Activated CD8-positive, alpha-beta memory T cell treated with anti-CD3 and anti-CD28 coated beads for 36 hours (primary cell): ENCODE measurements around the gene TTC21A. TPM values are rescaled to one million over a fixed set of nuclear protein-coding genes. Genes with fewer than 3 reads are reported as not detected.
"Not testable (repeated sequence)": the region's sequence is repeated elsewhere in the genome, so short reads cannot be mapped to it uniquely, and the experiment has no call there.

Experiments used
- CTCF ChIA-PET: fragments of 350-600 bp; sonication (Branson Sonifier 250); formaldehyde crosslinking; loops from one replicate; lab custom pipeline; 2021; ENCODE audit warnings: antibody characterized with exemption; lab: Charles Lee
- POLR2A ChIA-PET: fragments of 350-600 bp; sonication (Branson Sonifier 250); formaldehyde crosslinking; loops from one replicate; lab custom pipeline; 2021; ENCODE audit warnings: antibody characterized with exemption; lab: Charles Lee
- total RNA-seq, 2 experiments: library from RNA; stranded (reverse); gene quantifications; one replicate each; pipeline ENCODE4 v1.2.3, GENCODE V29; 2021

The TTC21A gene
- total RNA-seq, 2 experiments from 2014 or later = 1.1 to 1.2 TPM

GRCh38 chr3:39156421-39156820, 48.9 kb downstream of the TTC21A start:
- ChIA-PET CTCF (interaction anchor here (1.2 kb wide), 2 partner anchors 22 to 33 kb away, joined by 3 to 4 read pairs; no protein-coding TSS in a partner anchor), POLR2A (no interaction called here)

GRCh38 chr3:39157359-39157758, 49.9 kb downstream of the TTC21A start:
- POLR2A ChIA-PET = no interaction called here
- CTCF ChIA-PET = interaction anchor here (1.2 kb wide), 1 partner anchor 21 kb away, joined by 3 read pairs; no protein-coding TSS in a partner anchor

DNA sequence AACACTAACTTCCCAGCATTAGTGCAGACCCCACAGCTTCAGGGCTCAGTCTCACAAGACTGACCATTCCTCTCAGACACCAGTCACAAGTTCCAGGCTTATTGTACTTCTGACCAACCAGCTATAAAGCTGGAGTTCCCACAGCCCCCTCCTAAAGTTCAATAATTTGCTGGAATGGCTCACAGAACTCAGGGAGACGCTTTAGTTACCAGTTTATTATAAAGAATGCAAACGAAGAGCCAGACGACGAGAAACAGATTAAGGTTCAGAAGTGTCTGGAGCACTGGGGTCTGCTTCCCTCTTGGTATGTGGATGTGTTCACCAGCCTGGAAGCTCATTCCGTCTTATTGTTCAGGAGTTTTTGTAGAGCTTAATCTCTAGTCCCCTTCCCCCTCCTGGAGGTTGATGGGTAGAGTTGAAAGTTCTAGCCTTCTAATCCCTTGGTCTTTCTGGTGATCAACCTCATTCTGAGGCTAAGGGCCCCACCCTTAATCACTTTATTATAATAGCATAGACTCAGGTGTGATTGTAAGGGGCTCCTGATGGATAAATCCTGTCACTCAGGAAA, 50.8 kb downstream of the TTC21A start:
- POLR2A ChIA-PET = no interaction called here

GRCh38 chr3:39164414-39164813, 56.9 kb downstream of the TTC21A start:
- CTCF ChIA-PET = no interaction called here
- POLR2A ChIA-PET = no interaction called here

More for the DNA sequence above, 50.8 kb downstream of the TTC21A start:
- CTCF ChIA-PET = no interaction called here

DNA sequence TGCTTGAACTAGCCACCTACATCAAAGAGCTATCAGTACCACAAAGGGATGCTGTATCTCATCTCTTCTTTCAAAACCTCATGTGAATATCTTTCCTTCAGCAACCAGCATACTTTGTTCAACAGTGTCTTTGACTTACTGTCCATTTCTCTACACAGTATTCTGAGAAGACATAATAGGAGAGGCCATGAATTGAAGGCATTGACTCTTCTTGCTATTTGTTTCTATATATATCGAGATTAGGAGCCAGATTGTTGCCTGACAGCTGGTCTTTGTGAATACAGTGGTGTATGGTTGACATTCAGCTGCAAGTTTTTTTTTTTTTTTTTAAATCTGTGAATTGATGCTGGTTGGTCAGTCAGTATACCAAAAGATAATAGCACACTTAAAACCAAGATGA, 58.0 kb downstream of the TTC21A start:
- POLR2A ChIA-PET = no interaction called here
- CTCF ChIA-PET = interaction anchor here (2.1 kb wide), 1 partner anchor 123 kb away, joined by 5 read pairs; no protein-coding TSS in a partner anchor

GRCh38 chr3:39166134-39166710, 58.7 kb downstream of the TTC21A start:
- CTCF ChIA-PET = interaction anchor here (2.1 kb wide), 1 partner anchor 122 kb away, joined by 5 read pairs; no protein-coding TSS in a partner anchor
- POLR2A ChIA-PET = no interaction called here

GRCh38 chr3:39166932-39167532, 59.6 kb downstream of the TTC21A start:
- CTCF ChIA-PET = interaction anchor here (2.1 kb wide), 1 partner anchor 121 kb away, joined by 5 read pairs; no protein-coding TSS in a partner anchor
- POLR2A ChIA-PET = no interaction called here

DNA sequence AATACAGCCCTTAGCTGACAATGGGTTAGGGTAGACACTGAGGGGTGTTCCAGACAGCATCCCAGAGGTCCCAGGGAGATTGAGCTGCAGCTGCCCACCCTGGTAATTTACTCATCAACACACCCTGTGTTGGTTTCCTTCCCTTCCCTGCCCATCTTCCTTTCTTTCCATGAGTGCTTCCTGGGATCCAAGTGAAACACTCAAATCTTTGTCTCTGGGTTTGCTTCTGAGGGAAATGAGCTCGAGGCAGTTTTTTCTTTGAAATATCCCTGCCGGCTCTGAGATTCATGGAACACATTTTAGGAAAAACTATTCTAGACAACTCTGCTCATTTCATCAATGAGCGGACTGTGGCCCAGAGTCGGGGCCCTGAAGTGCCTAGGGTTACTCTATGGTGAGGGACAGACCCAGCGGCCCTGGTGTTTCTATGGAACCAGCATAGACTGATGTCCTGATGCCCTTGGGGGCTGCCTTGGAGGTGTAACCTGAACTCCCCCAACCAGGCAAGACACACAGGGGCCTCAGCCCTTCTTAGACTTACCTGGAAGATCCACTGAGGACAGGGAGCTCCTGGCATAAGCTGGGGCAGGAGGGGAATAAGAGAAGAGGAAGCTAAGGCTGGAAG, 60.8 kb downstream of the TTC21A start:
- POLR2A ChIA-PET = no interaction called here
- CTCF ChIA-PET = no interaction called here

GRCh38 chr3:39169712-39170111, 62.2 kb downstream of the TTC21A start:
- ChIA-PET CTCF (interaction anchor here (0.7 kb wide), 1 partner anchor 20 kb away, joined by 4 read pairs; no protein-coding TSS in a partner anchor), POLR2A (interaction anchor here (0.6 to 0.7 kb wide), 2 partner anchors 66 to 110 kb away, joined by 5 to 6 read pairs; no protein-coding TSS in a partner anchor)

GRCh38 chr3:39170461-39170860, 63.0 kb downstream of the TTC21A start:
- ChIA-PET POLR2A (no interaction called here), CTCF (interaction anchor here (0.7 kb wide), 1 partner anchor 19 kb away, joined by 4 read pairs; no protein-coding TSS in a partner anchor)

DNA sequence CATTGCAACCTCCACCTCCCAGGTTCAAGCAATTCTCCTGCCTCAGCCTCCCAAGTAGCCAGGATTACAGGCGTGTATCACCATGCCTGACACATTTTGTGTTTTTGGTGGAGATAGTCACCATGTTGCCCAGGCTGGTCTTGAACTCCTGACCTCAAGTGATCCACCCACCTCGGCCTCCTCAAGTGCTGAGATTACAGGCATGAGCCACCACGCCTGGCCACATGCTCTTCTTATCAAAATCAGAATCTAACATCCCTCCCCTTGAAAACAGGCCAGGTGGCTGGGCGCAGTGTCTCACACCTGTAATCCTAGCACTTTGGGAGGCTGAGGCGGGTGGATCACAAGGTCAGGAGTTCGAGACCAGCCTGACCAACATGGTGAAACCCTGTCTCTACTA, 63.4 kb downstream of the TTC21A start:
- POLR2A ChIA-PET = not testable (repeated sequence)
- CTCF ChIA-PET = interaction anchor here (1.9 kb wide), 1 partner anchor 117 kb away, joined by 7 read pairs; no protein-coding TSS in a partner anchor

DNA sequence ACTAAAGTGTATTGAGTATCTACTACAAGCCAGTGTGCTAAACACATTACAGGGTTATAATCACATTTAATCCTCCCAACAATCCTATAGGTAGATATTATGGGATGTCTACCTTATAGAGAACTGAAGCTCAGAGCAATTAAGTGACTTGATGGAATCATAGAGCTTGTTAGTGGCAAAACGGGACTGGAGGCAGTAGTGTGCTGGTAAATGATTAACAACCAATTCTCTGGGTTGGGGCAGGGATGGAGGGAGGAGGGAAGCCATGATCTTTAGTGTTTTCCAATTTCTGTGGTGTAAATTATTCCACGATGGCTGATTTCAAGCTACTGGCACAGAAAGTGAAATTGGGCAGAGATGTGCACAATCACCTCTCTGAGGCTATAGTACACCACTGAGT, 64.4 kb downstream of the TTC21A start:
- CTCF ChIA-PET = interaction anchor here (1.5 to 1.9 kb wide), 2 partner anchors 116 to 120 kb away, joined by 6 to 7 read pairs; no protein-coding TSS in a partner anchor
- POLR2A ChIA-PET = no interaction called here

DNA sequence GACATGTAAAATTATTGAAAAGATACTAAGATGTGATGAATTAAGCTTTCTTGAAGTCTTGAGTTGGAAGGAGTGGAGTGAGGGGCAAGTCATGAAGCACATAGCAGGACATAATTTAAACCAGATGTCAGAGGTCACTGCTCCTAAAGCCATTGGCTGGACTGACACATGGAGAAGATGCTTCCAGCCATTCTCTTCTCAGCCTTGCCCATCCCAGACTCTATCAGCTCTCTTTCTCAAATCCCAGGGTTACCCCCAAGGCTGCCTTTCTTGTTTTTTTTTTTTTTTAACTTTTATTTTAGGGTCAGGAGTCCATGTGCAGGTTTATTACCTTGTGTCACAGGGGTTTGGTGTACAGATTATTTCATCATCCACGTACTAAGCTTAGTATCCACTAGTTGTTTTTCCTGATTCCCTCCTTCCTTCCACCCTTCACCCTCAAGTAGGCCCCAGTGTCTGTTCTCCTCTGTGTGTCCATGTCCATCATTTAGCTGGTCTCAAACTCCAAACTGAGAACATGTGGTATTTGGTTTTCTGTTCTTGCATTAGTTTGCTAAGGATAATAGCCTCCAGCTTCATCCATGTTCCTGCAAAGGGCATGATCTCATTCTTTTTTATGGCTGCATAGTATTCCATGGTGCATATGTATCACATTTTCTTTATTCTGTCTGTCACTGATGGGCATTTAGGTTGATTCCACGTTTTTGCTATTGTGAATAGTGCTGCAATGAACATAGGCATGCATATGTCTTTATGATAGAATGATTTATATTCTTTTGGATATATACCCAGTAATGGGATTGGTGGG, 66.0 kb downstream of the TTC21A start:
- ChIA-PET CTCF (interaction anchor here (0.6 to 1.5 kb wide), 2 partner anchors 26 to 118 kb away, joined by 3 to 6 read pairs; no protein-coding TSS in a partner anchor), POLR2A (no interaction called here)

- ChIA-PET CTCF (interaction anchor here (2.3 kb wide), 1 partner anchor 115 kb away, joined by 9 read pairs; no protein-coding TSS in a partner anchor), POLR2A (no interaction called here)
These were observed 68.7 kb downstream of the TTC21A start for GRCh38 chr3:39176025-39176714.

GRCh38 chr3:39177708-39178332, 70.3 kb downstream of the TTC21A start:
- ChIA-PET CTCF (interaction anchor here (1.1 to 2.6 kb wide), 7 partner anchors 10 to 114 kb away, joined by 3 to 12 read pairs (median 5); no protein-coding TSS in a partner anchor), POLR2A (interaction anchor here (0.8 to 1.5 kb wide), 2 partner anchors 28 to 31 kb away, joined by 3 to 4 read pairs; no protein-coding TSS in a partner anchor)

- ChIA-PET CTCF (interaction anchor here (1.1 to 2.6 kb wide), 7 partner anchors 9 to 113 kb away, joined by 3 to 12 read pairs (median 5); no protein-coding TSS in a partner anchor), POLR2A (interaction anchor here (0.8 to 1.5 kb wide), 2 partner anchors 28 to 32 kb away, joined by 3 to 4 read pairs; no protein-coding TSS in a partner anchor)
These were observed 71.1 kb downstream of the TTC21A start for GRCh38 chr3:39178553-39178952.

GRCh38 chr3:39180183-39180545, 72.7 kb downstream of the TTC21A start:
- ChIA-PET CTCF (interaction anchor here (1.1 to 2.6 kb wide), 6 partner anchors 10 to 111 kb away, joined by 3 to 12 read pairs (median 4); partner anchors contain the start of gene XIRP1), POLR2A (no interaction called here)
